Measurements from ENCODE around the gene SEC24B. TPM values are rescaled to one million over a fixed set of nuclear protein-coding genes. Genes with fewer than 3 reads are reported as not detected.
"Not testable (repeated sequence)": the region's sequence is repeated elsewhere in the genome, so short reads cannot be mapped to it uniquely, and the experiment has no call there.

SEC24B gene
- total RNA-seq, 1 donor from 2014 or later: 33.5 TPM

GRCh38 chr4:109432203-109432602 is 1.4 kb upstream of the SEC24B start:
- DNase-seq (ENCODE audit: low spot score): no peak

DNA sequence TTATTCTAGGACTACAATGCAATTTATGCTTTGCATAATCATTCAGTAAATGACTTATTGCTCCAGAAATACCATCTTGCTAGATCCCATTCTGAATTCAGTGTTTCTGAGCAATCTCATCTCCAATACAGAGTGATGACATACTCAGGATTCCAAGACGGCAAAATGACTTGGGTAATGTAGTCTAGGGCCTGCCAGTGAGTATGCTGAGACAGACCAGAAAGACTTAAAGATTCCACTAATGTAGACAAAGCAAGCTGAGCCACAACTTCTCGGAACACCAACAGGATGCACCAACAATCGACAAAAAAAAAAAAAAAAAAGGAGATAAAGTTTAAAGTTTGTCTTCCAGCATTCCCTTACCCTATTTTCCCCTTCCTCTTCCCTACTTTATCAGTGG is 919 bp upstream of the SEC24B start:
- no peak for DNase-seq (ENCODE audit: low spot score)

DNA sequence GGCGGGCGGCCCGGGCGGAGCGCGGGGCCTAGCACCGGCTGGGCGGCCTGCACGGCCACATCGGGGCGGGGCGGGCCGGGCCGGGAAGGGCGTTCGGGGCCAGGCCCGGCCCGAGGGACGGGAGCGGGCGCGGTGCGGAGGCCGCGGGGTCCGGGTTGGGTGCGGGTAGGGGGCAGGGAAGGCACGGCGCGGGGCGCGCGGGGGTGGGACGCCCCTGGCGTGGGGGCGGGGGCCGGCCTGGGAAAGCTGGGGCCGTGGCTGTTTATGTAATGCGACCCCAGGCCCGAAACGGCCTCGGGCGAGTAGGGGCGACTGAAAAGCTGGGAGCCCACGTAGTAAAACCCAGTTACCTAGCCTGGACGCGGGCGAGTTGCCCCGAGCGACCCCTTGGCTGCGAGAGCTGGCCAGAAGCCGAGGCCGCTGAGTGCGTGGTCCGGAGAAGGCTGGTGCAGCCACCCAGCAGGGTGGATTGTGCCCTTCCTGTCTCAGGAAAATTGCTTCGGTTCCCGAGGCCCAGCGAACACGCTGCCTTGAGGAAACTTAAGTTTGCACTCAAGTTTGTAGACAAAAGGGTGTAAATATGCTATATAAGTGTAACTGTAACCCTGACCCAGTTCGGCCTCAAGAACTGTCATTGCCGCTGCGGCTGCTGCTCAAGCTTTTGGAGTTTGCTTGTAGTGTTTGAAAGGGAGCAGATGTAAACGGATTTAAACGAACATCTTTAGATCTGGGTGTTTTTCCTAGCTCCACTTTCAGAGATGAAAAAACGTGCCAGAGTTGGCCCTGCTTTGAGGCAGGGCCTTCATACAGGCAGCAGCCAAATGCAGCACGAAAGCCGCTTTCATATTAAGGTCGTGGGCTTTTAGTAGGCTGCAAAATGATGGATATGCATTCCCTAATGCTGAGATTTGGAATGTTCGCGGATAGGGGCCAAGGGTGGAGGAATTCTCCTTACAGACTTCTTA is 674 bp downstream of the SEC24B start:
- peak; percentile 90 for DNase-seq (ENCODE audit: low spot score)

DNA sequence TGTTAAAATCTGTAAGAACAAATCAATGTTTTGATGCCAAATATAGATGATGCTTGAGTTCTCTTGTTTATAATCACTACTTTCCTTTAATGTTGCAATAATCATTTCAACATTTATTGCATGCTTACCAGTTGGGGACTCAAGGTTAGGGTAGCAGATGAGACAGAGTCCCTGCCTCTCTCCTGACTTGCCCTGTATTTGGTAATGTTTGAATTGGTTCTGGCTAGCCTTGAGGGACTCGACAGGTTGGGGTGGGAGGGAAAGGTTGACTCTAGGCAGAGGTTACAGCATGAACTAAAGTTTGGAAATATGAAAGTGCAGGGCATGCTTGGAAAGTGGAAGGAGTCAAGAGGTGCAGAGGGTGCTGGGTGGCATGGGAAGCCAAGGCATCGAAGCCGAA is 2.0 kb downstream of the SEC24B start:
- DNase-seq (ENCODE audit: low spot score): no peak

GRCh38 chr4:109436504-109436903 is 2.9 kb downstream of the SEC24B start:
- no peak for DNase-seq (ENCODE audit: low spot score)

DNA sequence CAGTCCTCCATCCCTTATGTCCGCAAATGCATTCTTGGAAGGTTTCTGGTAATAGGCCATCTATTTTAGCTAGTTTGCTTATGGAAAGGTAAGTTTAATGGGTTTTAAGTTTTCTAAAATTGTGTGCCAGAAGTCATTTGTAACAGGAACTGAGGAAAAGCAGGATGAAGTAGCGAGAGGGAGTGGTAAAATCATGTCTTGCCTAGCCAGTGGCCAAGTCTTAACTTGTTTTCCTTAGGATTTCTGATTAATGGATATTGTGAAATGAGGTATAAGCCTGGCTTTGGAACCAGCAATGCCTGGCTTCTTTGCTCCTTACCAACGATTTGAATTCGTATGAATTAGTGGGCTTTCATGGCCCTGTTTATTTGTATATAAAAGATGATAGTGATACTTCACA is 7.3 kb downstream of the SEC24B start:
- no peak for DNase-seq (ENCODE audit: low spot score)

GRCh38 chr4:109441862-109442458 is 8.3 kb downstream of the SEC24B start:
- no peak for DNase-seq (ENCODE audit: low spot score)

DNA sequence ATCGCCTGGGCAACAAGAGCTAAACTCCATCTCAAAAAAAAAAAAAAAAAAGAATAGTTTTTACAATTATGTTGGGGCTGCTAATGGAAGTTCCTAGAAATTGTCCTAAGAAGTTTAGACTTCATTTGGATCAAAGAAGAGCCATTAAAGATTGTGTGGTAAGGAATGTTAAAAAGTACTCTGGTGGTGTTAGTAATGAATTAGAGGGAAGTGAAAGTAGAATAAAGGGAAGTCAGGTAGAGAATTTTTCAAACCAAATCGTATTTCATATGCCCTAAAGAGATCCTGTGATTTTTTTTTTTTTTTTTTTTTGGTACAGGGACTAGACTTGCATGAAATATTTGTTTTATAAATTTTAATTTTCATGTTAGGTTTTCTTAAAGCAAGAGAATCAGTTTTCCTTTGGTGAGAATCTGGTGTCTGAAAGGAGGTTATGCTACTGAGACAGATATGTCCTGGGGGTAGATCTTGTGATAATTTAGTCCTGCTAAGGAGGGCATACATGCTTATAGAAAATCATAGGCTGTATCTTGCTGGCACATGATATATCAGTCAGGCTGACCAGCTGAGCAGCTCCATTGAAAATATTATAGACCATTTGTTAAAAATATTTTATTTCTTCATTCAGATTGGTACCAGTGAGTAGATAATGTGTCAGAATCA is 10.7 kb downstream of the SEC24B start:
- no peak for DNase-seq (ENCODE audit: low spot score)

DNA sequence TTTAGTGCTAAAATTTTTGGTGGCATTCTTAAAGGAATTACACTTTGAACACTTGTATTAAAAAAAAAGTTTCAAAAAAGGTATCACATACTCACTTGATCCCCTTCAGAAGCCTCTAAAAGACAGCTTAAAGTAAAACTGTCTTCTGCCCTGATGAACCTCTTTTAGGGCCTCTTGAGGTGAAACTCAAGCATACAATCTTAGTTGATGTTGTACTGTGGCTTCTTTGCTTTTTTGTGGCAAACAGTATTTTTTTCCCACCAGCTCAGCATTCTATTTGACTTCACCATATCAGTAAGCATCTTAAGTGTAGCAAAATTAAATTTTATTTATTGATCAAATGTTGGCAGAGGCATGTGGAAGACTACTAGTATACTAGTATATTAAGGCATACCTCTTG is 13.7 kb downstream of the SEC24B start:
- DNase-seq (ENCODE audit: low spot score): no peak

DNA sequence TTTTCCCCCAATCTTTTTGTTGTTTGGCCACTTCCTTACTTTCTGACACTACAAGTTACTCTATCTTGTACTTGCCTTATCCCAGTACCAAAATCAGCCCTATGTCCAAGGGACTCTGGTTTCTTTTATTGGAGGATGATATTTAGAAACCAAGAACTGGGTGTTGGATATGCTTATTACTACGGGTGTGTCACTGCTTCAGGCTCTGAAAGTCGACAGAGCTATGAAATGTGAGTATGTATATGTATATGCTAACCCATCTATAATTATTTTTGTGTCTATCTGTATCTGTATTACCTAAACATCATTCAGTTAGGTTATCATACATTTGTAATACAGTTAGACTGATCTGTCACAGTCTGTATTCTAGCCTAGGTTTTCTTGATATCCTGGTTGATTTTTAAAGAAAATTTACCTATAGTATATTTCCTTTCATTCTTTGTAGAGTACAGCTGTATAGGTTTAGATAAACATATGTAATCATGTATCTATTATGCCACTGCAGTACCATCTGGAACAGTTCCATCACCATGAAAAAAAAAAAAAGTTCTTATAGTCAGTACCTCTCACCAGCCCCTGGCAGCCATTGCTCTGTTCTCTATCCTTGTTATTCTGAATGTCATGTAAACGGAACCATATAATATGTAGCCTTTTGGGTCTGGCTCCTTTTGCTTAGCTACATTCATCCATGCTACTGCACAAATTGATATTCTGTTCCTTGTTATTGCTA is 18.1 kb downstream of the SEC24B start:
- no peak for DNase-seq (ENCODE audit: low spot score)

DNA sequence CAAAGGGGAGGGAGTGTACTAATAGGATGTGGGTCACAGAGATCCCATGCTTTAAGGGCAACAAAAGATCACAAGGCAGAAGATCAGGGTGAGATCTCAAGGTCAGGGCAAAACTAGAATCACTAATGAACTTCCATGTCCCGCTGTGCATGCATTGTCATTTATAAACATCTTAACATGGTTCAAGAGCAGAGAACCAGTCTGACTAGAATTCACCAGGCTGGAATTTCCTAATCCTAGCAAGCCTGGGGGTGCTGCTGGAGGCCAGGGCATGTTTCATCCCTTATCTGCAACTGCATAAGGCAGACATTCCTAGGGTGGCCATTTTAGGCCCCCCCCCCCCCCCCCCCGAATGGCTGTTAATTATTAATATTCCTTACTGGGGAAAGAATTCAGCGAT is 19.5 kb downstream of the SEC24B start:
- not testable (repeated sequence) for DNase-seq (ENCODE audit: low spot score)

DNA sequence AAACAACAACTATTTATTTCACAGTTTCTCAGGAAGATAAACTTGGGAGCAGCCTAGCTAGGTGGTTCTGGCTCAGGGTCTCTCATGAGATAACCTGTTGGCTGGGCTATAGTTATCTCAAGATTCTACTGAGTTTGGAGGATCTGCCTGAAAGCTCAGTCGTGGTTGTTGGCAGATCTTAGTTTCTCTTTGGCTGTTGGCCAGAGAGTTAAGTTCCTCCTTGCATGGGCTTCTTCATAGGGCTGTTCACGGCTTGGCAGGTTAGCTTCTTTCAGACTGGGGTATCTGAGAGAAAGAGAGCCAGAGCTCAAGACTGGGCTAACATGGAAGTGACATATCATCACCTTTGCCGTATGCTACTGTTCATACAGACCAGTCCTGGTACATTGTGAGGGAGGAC is 28.7 kb downstream of the SEC24B start:
- DNase-seq (ENCODE audit: low spot score): no peak

DNA sequence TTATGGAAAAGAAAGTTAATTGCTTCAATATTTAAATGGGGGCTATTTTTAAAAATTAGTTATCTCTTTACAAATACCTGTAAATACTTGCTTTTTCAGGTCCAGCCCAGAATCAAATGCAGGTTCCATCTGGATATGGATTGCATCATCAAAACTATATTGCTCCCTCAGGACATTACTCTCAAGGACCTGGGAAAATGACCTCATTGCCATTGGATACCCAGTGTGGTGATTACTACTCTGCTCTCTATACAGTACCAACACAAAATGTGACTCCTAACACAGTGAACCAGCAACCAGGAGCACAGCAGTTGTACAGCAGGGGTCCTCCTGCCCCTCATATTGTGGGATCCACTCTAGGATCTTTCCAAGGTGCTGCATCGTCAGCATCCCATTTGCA is 29.2 kb downstream of the SEC24B start:
- DNase-seq (ENCODE audit: low spot score): no peak

DNA sequence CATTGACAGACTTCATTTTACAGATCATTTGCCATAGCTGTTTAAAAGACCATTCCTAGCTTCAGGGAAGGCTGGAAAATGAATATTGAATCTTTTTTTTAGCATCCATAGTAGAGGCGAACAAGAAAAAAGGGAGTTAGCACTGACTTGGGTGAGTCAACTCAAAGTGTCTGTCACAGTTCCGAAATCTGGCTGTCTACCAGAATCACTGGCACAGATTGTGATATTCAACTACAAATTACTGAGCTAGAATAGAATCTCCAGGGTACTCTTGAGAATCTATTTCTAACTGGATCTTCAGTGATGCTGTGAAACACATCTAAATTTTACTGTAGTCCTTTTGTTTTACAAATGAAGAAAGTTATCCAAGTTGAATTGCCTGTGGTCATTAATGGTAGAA is 31.5 kb downstream of the SEC24B start:
- DNase-seq (ENCODE audit: low spot score): no peak

GRCh38 chr4:109469915-109470314 is 36.3 kb downstream of the SEC24B start:
- no peak for DNase-seq (ENCODE audit: low spot score)

- no peak for DNase-seq (ENCODE audit: low spot score)
These were observed 38.7 kb downstream of the SEC24B start for GRCh38 chr4:109472343-109472761.

DNA sequence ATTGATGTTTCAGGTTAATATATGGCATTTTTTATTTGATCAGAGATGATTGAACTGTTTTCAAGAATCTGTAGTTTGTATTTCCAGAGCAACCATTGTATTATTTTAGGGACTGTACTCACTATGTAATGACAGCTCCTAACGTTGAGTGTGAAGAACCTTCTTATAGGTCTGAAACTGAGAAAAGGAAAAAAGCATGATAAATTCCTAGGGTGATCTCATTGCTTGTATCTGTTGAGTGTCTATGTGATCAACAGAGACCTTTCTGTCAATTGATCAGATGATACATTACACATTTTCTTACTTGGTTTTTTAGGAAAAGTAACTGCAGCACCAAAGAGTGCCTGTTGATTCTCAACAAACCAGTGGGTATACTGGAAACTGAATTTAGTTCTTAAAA is 40.2 kb downstream of the SEC24B start:
- DNase-seq (ENCODE audit: low spot score): no peak

- DNase-seq (ENCODE audit: low spot score): no peak
These were observed 52.4 kb downstream of the SEC24B start for GRCh38 chr4:109486007-109486406.

GRCh38 chr4:109494563-109494962 is 60.9 kb downstream of the SEC24B start:
- no peak for DNase-seq (ENCODE audit: low spot score)

DNA sequence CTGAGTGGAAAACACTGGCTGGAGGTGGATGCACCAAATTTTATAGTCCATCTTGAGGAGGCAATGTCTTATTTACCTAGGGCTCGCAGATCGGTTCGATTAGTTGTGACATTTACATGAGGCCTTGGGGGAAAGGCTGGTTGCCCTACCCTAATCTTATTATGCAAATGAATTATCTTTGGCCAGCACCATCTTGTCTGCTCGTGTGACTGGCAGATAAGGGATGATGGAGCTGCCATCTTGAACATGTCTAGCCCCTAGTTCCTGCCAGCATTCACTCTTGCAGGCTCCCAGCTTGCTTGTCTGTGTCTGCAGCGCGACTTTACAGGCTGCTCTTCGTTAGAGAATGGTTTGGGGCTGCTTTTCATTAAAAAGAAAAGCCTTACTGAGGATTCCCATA is 61.9 kb downstream of the SEC24B start:
- DNase-seq (ENCODE audit: low spot score): no peak

- DNase-seq (ENCODE audit: low spot score): no peak
These were observed 63.3 kb downstream of the SEC24B start for GRCh38 chr4:109496875-109497274.

DNA sequence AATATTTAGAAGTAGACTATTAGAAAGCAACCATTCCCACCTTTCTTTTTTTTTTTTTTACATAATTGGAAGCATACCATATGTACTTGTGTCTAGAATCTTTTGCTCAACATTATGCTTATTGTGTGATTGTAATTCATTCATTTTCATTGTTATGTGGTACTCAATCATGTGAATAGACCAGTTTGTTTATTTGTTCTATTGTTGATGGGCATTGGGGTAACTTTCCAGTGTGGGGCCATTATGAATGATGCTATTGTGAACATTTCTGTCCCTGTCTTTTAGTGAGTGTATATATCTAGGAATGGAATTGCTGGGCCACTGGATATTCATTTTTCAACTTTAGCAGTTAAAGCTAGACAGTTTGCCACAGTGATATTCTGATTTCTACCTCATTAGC is 63.9 kb downstream of the SEC24B start:
- DNase-seq (ENCODE audit: low spot score): no peak

Measured in mesenteric fat pad (tissue), 1 donor.